ENCODE data around the gene DDR1.
"Not testable (repeated sequence)": the region's sequence is repeated elsewhere in the genome, so short reads cannot be mapped to it uniquely, and the experiment has no call there.

Gene DDR1

DNA sequence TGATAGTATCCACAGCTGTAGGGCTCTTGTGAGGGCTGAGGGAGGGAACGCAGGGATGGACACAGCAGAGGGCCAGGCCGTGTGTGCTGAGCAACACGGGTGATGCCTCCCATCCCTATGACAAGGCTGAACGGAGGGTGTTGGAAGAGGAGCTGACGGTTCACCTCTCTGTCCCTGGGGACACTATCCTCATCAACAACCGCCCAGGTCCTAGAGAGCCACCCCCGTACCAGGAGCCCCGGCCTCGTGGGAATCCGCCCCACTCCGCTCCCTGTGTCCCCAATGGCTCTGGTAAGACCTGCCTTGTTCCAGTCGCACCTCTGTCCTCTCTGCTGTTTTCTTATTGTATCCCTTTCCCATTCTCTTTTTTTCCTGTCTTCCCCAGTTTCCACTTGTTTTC lies 10.1 kb downstream of the DDR1 start:
- DNase-seq (ENCODE audit: low read depth in 2 of 2) = no peak

GRCh38 chr6:30894935-30895334 lies 10.6 kb downstream of the DDR1 start:
- DNase-seq (ENCODE audit: low read depth in 2 of 2) = no peak

- DNase-seq (ENCODE audit: low read depth in 2 of 2) = no peak
Observed at GRCh38 chr6:30895343-30895742, 11.0 kb downstream of the DDR1 start.

DNA sequence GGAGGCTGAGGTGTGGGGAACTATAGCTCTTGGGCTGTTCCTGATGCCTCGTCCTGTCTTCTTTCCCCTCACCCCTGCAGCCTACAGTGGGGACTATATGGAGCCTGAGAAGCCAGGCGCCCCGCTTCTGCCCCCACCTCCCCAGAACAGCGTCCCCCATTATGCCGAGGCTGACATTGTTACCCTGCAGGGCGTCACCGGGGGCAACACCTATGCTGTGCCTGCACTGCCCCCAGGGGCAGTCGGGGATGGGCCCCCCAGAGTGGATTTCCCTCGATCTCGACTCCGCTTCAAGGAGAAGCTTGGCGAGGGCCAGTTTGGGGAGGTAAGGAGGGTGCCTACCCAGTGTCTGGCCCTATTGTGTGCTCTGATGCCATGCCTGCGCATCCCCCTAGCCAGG lies 12.2 kb downstream of the DDR1 start:
- DNase-seq (ENCODE audit: low read depth in 2 of 2) = no peak

DNA sequence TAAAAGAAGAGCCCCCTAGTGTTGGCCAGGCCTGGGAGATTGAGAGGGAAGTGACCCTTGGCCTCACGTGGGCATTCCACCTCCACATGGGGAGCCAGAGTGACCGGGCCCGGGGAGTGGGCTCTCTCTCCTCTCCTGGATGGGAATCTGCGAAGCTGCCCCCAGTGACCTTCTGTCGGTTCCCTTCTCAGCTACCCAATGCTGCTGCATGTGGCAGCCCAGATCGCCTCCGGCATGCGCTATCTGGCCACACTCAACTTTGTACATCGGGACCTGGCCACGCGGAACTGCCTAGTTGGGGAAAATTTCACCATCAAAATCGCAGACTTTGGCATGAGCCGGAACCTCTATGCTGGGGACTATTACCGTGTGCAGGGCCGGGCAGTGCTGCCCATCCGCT lies 13.6 kb downstream of the DDR1 start:
- no peak for DNase-seq (ENCODE audit: low read depth in 2 of 2)

GRCh38 chr6:30898750-30899360 lies 14.5 kb downstream of the DDR1 start:
- no peak for DNase-seq (ENCODE audit: low read depth in 2 of 2)

DNA sequence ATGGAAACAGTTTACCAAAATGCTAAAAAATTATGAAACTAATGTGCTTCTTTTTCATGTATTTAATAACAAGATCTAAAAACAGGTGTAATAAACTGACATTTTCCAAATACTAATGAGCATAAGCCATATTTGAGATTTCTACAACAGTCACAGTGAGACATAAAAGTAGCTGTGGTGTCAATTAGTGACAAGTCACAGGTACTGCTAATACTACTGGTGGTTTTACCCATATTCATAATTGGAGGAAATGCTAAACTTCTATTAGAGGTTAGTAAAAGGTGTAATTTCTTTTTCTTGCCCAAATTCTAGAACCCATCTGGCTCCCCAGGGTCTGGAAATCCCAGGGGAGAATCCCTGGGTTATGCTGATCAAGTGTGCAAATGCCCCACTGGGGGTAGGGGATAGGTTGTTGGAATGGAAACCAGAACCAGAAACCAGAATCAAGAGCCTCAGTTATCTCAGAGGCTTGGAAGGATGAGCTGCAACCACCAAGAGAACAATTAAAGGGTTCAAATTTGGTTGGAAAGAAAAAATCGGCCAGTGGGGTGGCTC lies 16.6 kb downstream of the DDR1 start:
- no peak for DNase-seq (ENCODE audit: low read depth in 2 of 2)

GRCh38 chr6:30901436-30901835 lies 17.1 kb downstream of the DDR1 start:
- no peak for DNase-seq (ENCODE audit: low read depth in 2 of 2)

- DNase-seq (ENCODE audit: low read depth in 2 of 2) = not testable (repeated sequence)
Observed at GRCh38 chr6:30902196-30902595, 17.9 kb downstream of the DDR1 start.

DNA sequence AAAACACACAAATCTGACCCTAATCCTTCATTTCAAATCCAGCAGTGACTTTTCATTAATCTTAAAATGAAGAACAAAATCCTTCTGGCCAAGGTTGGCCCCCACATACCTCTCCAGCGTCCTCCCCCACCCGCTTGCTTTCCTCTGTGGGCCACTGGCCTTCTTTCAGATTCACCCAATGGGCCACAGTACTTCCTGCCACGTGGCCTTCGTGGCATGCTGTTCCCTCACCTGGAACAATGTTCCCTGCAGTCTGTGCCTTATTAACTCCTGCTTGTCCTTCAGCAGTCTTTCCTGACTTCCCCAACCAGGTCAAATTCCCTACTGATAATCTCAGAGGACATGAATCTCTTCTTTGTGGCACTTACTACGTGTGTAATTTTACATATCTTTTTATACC lies 18.4 kb downstream of the DDR1 start:
- DNase-seq (ENCODE audit: low read depth in 2 of 2) = no peak

DNA sequence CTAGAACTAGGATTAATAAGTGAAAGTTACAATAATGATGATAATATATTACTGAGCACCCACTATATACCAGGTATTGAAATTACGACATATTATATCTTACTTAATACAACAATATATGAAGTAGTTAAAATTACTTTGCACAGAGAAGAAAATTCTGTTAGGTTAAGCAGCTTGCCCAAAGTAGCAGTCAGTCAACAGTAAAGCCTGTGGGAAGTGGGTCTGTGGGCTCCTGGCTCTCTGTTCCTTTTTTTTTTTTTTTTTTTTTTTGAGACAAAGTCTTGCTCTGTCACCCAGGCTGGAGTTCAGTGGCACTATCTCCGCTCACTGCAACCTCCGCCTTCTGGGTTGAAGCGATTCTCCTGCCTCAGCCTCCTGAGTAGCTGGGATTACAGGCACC lies 18.9 kb downstream of the DDR1 start:
- no peak for DNase-seq (ENCODE audit: low read depth in 2 of 2)

- not testable (repeated sequence) for DNase-seq (ENCODE audit: low read depth in 2 of 2)
Observed at GRCh38 chr6:30907290-30907757, 23.0 kb downstream of the DDR1 start.

DNA sequence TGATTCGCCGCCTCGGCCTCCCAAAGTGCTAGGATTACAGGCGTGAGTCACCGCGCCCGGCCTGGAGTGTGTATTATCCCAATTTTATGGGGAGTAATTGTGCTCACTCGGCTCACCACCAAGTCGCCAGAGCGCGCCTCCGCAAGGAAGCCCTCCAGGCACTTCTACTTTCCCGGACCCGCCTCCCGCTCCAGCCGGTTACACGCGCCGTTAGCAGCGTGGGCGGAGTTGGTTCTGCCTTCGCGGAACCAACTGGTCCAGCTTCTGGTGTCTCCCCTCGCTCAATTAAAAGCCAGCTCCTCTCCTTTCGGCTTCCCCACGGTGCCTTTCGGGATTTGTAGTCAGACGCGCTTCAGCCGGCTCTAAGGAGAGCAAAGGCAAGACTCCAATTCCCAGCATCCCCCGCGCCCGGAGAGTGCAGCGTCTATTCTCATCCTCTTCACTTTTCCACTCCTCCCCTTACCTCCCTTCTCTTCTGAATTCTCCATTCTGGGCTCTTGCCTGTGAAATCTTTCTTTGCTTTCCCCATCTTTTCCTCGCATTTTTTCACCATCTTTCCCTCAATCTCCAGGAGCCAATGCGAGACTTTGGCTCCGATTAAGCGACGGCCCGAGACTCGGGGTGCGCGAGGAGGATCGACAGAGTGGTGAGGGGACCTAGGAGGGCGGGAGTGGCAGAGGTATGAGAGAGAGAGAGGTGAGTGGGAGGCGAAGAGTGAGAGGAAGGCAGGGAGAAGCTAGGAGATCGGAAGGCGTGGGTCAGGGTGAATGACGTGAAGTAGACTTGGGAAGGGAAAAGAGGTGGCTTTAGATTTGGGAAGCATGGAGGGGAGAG lies 23.7 kb downstream of the DDR1 start, which contains the start of gene GTF2H4:
GTF2H4 (plus strand) TSS at position 450 of the 834 bp plus-strand sequence.
- DNase-seq (ENCODE audit: low read depth in 2 of 2) = peak; percentile 87 to 90

GRCh38 chr6:30908700-30909099 lies 24.4 kb downstream of the DDR1 start:
- no peak for DNase-seq (ENCODE audit: low read depth in 2 of 2)

GRCh38 chr6:30910473-30910872 lies 26.2 kb downstream of the DDR1 start:
- DNase-seq (ENCODE audit: low read depth in 2 of 2) = not testable (repeated sequence)

DNA sequence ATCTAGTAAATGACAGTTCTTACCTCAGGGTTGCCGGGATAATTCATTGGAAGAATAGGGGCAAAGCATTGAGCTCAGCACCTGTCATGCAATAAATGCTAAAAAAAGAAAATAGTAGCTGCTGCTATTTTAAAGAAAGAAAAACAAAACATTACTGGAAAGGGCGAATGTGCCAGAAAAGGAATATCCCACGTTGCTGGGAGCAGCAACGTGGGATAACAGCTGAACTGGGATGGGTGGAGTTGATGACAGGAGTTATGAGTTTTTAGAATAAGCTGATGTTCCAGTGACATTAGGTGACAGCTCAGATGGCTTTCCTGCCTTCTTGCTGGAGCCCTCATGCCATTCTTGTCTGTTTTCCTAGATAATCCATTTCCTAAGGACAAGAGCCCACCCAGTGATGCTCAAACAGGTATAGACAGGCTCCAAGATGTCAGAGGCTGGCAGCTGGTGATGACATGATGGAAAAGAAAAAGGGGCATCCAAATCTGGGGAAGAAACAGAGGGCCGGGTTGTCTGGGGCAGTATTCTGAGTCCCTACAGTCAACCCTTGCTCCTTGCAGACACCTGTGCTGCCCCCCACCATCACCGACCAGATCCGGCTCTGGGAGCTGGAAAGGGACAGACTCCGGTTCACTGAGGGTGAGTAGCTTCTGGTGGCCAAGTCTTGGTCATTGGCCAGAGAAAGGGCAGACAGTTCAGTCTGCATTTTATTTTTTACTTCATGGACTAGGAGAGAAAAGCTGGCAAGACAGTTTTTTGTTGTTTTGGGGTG lies 28.6 kb downstream of the DDR1 start:
- no peak for DNase-seq (ENCODE audit: low read depth in 2 of 2)

- DNase-seq (ENCODE audit: low read depth in 2 of 2) = no peak
Observed at GRCh38 chr6:30913721-30914075, 29.4 kb downstream of the DDR1 start.

- DNase-seq (ENCODE audit: low read depth in 2 of 2) = peak; percentile 63 to 70
Observed at GRCh38 chr6:30914076-30914853, 29.9 kb downstream of the DDR1 start, which contains the start of gene VARS2. Gene VARS2, plus strand, starts transcription at chr6:30914238. Its CDS starts 599 bp downstream, at chr6:30914837.

DNA sequence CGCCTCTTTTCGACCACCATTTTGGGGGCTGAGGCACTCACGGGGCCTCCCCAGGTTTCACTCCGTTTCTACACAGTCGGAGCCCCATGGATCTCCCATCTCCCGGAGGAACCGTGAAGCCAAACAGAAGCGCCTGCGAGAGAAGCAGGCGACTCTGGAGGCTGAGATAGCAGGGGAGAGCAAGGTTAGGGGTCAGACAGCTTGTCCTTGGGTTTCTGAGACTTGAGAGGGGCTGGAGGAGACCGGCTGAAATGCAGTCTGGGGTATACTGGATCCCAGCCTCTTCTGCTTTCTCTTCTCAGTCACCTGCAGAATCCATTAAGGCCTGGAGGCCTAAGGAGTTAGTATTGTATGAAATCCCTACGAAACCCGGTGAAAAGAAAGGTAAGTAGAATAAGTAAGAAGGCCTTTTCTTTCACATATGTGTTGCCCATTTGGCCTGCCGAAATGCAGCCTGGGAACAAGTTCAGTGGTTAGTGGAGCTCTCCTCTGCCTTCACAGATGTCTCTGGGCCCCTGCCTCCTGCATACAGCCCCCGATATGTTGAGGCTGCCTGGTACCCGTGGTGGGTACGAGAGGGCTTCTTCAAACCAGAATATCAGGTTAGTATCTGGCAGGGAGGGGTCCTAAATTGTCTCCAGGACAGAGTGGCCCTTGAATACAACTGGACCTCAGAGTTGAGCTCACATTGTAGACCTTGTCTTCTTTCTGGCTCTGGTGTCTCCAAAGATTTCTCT lies 30.7 kb downstream of the DDR1 start:
- no peak for DNase-seq (ENCODE audit: low read depth in 2 of 2)

GRCh38 chr6:30915591-30915946 lies 31.2 kb downstream of the DDR1 start:
- no peak for DNase-seq (ENCODE audit: low read depth in 2 of 2)

DNA sequence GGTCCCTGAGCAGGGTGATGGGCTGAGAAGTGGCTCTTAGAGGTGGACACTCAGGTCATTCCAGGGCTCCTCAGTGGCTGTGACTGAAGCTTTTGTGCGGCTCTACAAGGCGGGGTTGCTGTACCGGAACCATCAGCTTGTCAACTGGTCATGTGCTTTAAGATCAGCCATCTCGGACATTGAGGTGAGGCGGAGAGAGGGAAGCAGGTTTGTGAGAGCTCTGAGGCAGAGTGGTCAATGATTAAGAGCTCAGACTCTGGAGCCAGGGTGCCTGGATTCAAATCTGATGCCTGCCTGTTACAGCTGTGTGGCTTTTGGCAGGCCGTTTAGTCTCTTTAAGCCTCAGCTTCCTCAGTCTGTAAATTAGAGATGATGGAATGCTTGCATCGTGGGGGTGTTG lies 32.7 kb downstream of the DDR1 start:
- no peak for DNase-seq (ENCODE audit: low read depth in 2 of 2)
